BE2C (cell line): ENCODE results near the gene P2RY11.

Experiments
- DNase-seq: peaks from one replicate; pipeline ENCODE4 v3.0.0-alpha.2; 2020
- H3K27me3 ChIP-seq: fragments of 250-450 bp; sonication (Bioruptor Pico); 2 replicates; pipeline ENCODE4 v1.5.1; 2020; ENCODE audit warnings: mild to moderate bottlenecking
- H3K36me3 ChIP-seq: fragments of 250-450 bp; sonication (Bioruptor Pico); 2 replicates; pipeline ENCODE4 v1.5.1; 2020; ENCODE audit warnings: mild to moderate bottlenecking
- H3K4me1 ChIP-seq: fragments of 250-450 bp; sonication (Bioruptor Pico); 2 replicates; pipeline ENCODE4 v1.5.1; 2020
- H3K4me3 ChIP-seq: 2 replicates; pipeline ENCODE4 v1.5.1; 2011; ENCODE audit warnings: low read depth, low read length
- H3K9me3 ChIP-seq: fragments of 250-450 bp; sonication (Bioruptor Pico); 2 replicates; pipeline ENCODE4 v1.5.1; 2020
- TF ChIP-seq, protein P1 (sequence below): IDR thresholded peaks from 2 replicates; pipeline ENCODE4 v1.5.1; 2012; ENCODE audit warnings: mild to moderate bottlenecking, low read depth, low read length

The P2RY11 gene

DNA sequence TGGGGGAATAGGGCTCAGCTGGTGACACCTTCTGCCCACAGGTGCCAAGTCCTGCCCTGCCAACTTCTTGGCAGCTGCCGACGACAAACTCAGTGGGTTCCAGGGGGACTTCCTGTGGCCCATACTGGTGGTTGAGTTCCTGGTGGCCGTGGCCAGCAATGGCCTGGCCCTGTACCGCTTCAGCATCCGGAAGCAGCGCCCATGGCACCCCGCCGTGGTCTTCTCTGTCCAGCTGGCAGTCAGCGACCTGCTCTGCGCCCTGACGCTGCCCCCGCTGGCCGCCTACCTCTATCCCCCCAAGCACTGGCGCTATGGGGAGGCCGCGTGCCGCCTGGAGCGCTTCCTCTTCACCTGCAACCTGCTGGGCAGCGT, 2.1 kb downstream of the P2RY11 start:
- DNase-seq = no peak

GRCh38 chr19:10113964-10114650, 2.6 kb downstream of the P2RY11 start:
- DNase-seq = peak; percentile 62
- Histone ChIP-seq H3K4me1 (peaks cover 4% of the 10 kb centered on the region; the same call in 1 of the 2 replicates), H3K4me3 (no peak overlapping the region), H3K27me3 (no peaks in the 10 kb centered on the region), H3K9me3 (no peaks in the 10 kb centered on the region), H3K36me3 (peaks cover 61% of the 10 kb centered on the region)
- TF ChIP-seq, protein P1, sequence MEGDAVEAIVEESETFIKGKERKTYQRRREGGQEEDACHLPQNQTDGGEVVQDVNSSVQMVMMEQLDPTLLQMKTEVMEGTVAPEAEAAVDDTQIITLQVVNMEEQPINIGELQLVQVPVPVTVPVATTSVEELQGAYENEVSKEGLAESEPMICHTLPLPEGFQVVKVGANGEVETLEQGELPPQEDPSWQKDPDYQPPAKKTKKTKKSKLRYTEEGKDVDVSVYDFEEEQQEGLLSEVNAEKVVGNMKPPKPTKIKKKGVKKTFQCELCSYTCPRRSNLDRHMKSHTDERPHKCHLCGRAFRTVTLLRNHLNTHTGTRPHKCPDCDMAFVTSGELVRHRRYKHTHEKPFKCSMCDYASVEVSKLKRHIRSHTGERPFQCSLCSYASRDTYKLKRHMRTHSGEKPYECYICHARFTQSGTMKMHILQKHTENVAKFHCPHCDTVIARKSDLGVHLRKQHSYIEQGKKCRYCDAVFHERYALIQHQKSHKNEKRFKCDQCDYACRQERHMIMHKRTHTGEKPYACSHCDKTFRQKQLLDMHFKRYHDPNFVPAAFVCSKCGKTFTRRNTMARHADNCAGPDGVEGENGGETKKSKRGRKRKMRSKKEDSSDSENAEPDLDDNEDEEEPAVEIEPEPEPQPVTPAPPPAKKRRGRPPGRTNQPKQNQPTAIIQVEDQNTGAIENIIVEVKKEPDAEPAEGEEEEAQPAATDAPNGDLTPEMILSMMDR = no peak

More for the DNA sequence above, 2.1 kb downstream of the P2RY11 start:
- no peaks in the 10 kb centered on the region for H3K9me3 ChIP-seq
- no peak overlapping the region for H3K4me3 ChIP-seq
- peaks cover 64% of the 10 kb centered on the region for H3K36me3 ChIP-seq
- TF ChIP-seq, protein P1 = no peak
- no peaks in the 10 kb centered on the region for H3K27me3 ChIP-seq
- peaks cover 4% of the 10 kb centered on the region; the same call in 1 of the 2 replicates for H3K4me1 ChIP-seq

GRCh38 chr19:10114651-10115391, 3.3 kb downstream of the P2RY11 start:
- TF ChIP-seq, protein P1 = no peak
- no peaks in the 10 kb centered on the region for H3K9me3 ChIP-seq
- H3K4me3 ChIP-seq = no peak overlapping the region
- H3K4me1 ChIP-seq = peaks cover 4% of the 10 kb centered on the region; the same call in 1 of the 2 replicates
- H3K27me3 ChIP-seq = no peaks in the 10 kb centered on the region
- no peak for DNase-seq
- H3K36me3 ChIP-seq = peaks cover 54% of the 10 kb centered on the region

DNA sequence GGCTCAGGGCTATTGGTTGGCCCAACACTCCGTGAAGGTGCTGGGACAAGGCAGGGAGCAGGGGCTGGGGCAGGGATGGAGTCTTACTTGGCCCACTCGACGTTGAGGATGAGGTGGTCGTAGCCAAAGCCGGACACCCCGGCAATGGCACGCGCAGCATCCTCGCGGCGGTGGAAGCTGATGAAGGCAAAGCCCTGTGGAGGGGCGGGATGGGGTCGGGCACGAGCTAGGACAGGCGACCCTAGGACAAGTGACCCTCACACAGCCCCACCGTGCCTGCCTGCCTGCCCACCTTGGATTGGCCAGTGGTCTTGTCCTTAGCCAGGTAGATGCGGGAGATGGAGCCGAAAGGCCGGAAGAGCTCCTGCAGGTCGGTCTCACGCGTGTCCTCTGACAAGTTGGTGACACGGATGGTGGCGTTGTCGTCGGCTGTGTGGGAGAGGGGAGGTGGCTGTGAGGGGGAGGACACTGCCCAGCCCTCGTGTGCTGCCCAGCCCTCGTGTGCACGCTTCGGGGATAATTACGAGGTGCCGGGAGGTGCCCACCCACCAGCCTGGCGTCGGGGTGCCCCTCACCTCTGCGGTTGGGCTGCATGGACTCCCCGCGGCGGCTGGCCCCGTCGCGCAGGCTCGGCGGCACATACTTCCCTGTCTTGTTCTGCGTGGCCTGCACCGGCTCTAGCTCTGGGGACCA, 4.0 kb downstream of the P2RY11 start:
- no peak for DNase-seq
- H3K36me3 ChIP-seq = peaks cover 47% of the 10 kb centered on the region
- TF ChIP-seq, protein P1 = no peak
- no peaks in the 10 kb centered on the region for H3K27me3 ChIP-seq
- peaks cover 4% of the 10 kb centered on the region; the same call in 1 of the 2 replicates for H3K4me1 ChIP-seq
- no peaks in the 10 kb centered on the region for H3K9me3 ChIP-seq
- H3K4me3 ChIP-seq = no peak overlapping the region

DNA sequence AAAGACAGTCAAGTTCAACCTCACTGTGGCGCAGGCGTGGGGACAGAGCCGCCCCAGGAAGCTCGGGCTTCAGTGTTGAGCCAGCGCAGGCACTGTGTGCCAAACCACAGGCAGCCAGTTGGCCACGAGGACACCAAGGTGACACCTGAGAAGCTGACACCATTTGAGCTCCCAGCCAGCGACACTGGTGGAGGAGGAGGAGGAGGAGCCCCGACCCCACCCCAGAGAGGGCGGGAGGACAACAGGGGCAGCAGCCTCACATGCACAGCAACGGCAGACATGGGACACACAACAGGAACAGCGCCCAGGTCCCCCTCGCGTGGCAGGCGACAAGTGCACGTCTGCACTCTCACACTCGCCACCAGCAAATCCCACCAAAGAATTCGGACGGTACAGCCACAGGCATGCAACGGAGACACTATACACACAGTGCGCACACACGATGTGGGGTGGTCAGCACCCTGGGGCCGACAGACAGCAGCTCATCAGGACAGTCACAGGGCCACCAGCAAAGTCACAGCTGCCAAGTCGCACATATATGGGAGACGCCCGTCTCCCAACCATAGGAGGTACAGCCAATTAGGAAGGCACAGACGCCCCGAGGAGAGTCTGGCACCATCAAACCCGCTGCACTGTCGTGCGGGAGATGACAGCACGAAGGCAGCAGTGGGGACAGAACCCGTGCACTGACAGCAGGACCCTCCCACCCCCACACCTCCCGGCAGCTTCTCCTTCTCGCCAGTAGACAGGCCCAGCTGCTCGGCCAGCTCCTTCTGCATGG, 4.8 kb downstream of the P2RY11 start:
- TF ChIP-seq, protein P1 = no peak
- no peaks in the 10 kb centered on the region for H3K27me3 ChIP-seq
- H3K9me3 ChIP-seq = no peaks in the 10 kb centered on the region
- DNase-seq = peak; percentile 42
- H3K4me3 ChIP-seq = no peak overlapping the region
- H3K36me3 ChIP-seq = peaks cover 39% of the 10 kb centered on the region
- H3K4me1 ChIP-seq = peaks cover 4% of the 10 kb centered on the region; the same call in 1 of the 2 replicates
